C4-2B (cell line): ENCODE data around the gene GABRP.

Experiments used
- H3K27ac ChIP-seq: fragments of 450-650 bp; 2 replicates; pipeline ENCODE4 v1.5.1; 2017
- CTCF ChIP-seq: fragments of 450-650 bp; conservative IDR thresholded peaks from 2 replicates; pipeline ENCODE4 v1.5.1; 2017; ENCODE audit warnings: mild to moderate bottlenecking
- ZFX ChIP-seq: fragments of 450-650 bp; IDR thresholded peaks from 2 replicates; pipeline ENCODE4 v1.6.1; 2017

The GABRP gene

GRCh38 chr5:170861667-170861916 lies 78.1 kb downstream of the GABRP start:
- H3K27ac ChIP-seq, result peak overlapping the region; percentile 82
- TF ChIP-seq ZFX (no peak), CTCF (no peak)

- H3K27ac ChIP-seq, result peak within 1 kb of the TSS; percentile 82
- TF ChIP-seq ZFX (peak; percentile 93), CTCF (peak; percentile 25)
Measured at GRCh38 chr5:170861917-170862766, 78.6 kb downstream of the GABRP start, which contains the start of gene RANBP17. TSS of gene RANBP17 (plus strand) at chr5:170862018.

GRCh38 chr5:170863646-170864045 lies 80.1 kb downstream of the GABRP start:
- no peak overlapping the region for H3K27ac ChIP-seq
- TF ChIP-seq CTCF, result no peak
- no peak for TF ChIP-seq ZFX
